A204.1 (cell line): ENCODE measurements around the gene CLDN15.
A peak's percentile ranks its signal among the peaks of the same experiment; 100 is the strongest.
"Not testable (repeated sequence)": the region's sequence is repeated elsewhere in the genome, so short reads cannot be mapped to it uniquely, and the experiment has no call there.

Source experiments
- FAIRE-seq: peaks from 2 replicates; lab custom pipeline; 2012; peaks lifted over from hg19 to GRCh38; lab: Jason Lieb, UNC

Gene CLDN15, protein sequence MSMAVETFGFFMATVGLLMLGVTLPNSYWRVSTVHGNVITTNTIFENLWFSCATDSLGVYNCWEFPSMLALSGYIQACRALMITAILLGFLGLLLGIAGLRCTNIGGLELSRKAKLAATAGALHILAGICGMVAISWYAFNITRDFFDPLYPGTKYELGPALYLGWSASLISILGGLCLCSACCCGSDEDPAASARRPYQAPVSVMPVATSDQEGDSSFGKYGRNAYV

DNA sequence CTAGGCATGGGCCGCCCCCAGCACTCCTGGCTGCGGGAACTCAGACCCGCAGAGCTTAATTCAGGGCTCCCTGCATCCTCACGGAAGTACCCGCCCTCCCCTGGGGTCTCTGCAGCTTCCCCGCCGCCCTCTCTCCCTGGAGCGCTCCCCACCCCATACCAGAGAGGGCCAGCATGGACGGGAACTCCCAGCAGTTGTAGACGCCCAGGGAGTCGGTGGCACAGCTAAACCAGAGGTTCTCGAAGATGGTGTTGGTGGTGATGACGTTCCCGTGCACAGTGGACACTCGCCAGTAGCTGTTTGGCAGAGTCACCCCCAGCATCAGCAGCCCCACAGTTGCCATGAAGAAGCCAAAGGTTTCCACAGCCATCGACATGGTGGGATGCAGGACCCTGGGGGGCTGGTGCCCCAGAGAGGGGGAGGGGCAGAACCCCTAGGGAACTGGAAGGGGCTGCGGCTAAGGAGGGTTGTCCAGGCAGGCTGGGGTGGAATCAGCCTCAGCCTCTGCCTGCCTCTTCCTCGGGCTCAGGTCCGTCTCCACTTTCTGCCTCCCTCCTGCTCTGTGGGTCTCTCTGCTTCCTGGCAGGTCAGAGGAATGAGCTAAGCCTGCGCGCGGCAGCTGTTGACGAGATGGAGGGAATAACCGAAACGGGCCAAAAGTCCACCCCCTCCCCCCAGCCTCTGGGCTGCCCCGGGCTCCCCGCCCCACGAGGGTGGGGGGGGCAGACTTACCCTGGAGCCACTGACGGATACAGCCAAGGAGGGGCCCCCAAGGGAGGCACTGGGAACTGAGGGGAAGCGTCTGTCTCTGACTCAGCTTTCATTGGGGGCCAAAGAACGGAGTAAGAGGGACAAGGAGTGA is at the start of gene CLDN15:
CLDN15 (minus strand) TSS at position 597 of the 862 bp plus-strand sequence; CDS start at position 376, 221 bp downstream.
- no peak for FAIRE-seq

DNA sequence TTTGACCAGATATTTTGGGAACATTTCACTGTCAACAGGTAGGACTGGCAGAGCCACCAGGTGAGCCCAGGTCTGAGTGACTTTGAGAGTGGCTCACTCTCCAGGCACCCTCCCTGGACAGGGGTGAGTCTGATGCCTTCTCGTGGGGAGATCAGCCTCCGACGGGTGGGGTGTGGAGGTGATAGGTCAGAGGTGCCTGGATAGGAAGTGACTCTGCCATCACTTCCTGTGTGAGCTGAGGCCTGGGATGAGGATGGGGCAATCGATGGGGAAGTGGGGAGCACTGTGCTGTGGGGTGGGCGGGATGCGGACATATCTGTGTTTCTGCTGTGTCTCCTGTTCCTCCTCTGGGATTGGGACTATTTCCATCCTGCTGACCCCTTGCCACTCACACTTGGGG is 49.4 kb upstream of the CLDN15 start:
- FAIRE-seq = no peak

DNA sequence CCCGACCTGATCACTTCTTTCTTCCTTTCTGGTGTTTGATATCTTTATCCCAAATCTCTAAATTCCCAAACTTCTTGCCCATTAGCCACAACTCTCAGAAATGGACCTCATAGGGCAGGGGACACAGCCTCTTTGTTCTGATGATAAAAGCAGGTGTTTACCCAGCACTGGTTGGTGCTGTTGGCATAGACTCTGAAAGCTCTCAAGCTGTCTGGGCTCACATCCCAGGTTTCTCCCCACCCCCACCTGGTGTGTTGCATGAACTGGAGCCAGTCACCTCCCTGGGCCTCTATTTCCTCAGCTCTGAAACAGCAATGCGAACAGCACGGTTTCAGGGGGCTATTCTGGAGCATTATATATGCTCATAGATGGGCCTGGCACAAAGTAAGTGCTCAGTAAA is 48.3 kb upstream of the CLDN15 start:
- not testable (repeated sequence) for FAIRE-seq

DNA sequence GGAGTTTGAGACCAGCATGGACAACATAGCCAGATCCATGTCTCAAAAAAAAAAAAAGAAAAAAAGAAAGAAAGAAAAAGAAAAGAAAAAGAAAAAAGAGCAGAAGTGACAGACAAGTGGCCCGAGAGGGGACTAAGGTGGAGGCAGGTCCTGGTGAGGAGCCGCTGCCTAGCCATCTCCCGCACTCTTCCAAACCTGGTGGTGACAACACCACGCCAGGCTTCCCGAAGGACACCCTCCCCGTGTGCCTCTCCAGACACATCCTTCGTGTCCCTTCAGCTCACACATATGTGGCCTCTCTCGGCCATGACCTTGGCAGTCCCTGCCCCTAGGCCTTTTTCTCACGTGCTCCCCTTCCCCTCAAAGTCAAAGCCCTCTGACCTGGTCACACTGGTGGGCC is 47.6 kb upstream of the CLDN15 start:
- FAIRE-seq = no peak

DNA sequence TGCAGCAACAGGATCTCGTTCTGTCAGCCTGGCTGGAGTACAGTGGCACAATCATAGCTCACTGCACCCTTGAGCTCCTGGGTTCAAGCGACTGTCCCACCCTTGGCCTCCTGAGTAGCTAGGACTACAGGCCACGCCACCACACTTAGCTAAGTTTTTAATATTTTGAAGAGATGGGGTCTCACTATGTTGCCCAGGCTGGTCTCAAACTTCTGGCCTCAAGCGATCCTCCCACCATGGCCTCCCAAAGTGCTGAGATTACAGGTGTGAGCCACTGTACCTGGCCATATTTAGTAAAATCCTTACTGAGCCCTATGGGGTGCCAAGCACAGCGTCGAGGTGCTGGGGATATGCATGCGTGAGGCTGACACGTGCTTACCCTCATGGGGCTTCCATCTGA is 43.3 kb upstream of the CLDN15 start:
- FAIRE-seq = not testable (repeated sequence)

DNA sequence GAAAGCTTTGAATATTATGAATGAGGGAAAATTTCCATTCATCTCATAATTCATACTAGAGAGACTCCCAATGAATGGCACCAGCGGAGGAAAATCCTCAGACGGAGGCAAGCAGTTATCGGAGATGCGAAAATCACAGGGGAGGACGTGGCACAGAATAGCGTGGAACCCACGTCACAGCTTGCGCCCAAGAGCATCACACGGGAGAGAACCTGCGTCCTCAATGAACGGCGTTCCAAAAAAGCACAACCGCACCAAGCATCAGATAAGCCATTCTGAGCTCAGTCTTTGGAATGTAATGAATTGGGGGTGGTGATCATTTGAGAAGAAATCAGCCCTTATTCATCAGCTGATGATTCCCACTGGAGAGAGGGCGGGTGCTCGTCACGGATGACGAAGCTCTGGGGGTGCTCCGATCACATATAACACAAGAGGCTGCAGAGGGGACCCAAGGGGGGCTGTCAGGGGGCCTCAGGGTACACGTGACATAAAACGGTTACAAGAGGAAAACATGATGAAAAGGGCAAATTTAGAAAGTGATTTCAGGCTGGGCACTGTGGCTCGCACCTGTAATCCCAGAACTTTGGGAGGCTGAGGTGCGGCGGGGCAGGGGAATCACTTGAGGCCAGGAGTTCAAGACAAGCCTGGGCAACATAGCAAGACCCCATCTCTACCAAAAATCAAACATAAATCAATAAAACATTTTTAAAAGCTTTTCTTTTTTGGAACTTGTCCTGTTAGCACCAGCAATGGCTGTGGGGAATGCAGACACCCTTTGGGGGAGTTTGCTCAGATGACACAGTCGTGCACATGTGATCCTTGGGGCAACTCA is 41.1 kb upstream of the CLDN15 start:
- FAIRE-seq = no peak

DNA sequence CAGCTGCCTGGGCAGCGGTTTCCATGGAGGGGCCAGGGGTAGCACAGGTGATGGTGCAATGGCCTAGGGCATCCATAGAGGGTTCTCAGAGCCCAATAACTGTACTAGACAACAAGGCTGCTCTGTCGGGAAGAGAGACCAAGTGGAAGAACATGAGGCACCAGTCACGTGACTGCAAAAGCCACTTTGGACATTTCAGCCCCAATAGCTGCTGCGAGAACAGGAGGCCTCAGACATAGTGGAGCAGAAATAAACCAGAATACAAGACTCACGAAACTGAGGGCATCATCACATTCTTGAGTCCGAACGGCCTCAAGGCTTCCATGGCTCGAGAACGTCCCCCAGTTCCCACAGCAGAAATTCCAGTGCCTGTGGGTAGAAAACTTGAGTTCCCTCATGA is 39.6 kb upstream of the CLDN15 start:
- FAIRE-seq = no peak

DNA sequence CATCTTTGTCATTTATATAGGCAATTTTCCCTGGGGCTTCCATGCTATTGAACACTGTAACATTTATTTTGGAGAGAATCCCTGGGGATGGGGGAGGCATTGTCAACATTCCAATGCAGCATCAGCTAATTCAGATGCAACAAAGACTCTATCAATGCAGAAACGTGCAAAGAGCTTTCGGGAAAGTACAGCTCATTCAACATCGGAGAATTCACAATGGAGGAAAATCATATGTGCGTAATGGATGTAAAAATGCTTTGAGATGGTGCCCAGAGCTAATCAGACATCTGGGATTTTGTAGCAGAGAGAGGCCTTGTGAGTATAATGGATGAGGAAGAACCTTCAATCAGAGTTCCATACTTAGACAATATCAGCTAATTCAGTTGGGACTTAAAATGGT is 35.6 kb upstream of the CLDN15 start:
- FAIRE-seq = no peak

DNA sequence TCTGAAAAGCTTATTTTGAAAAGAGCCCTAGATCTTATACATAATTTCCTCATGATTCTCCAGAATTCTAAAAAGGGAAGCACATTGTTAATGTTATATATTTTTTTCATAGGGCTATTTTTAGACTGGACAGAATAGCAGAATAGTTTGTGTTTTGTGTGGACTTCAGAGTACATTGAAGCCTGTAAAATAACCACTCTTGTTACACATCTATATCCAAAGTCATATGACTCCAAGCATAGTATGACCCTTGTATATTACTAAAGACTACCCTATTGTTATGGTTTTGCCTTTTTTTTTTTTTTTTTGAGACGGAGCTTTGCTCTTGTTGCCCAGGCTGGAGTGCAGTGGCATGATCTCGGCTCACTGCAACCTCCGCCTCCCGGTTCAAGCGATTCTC is 33.4 kb upstream of the CLDN15 start:
- no peak for FAIRE-seq

DNA sequence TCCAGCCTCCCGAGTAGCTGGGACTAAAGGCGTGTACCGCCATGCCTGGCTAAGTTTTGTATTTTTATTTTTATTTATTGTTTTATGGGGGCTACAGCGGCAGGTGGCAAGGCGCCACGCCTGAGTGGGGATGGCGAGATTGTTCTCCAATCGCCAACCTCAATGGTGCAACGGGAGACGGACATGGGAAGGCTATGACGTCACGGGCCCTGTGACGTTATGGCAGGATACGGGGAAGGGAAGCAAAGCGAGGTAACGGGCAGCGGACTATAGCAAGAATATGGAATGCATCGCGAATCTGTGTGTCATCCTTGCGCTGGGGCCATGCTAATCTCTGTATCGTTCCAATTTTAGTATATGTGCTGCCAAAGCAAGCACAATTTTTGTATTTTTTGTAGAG is 32.1 kb upstream of the CLDN15 start:
- no peak for FAIRE-seq

DNA sequence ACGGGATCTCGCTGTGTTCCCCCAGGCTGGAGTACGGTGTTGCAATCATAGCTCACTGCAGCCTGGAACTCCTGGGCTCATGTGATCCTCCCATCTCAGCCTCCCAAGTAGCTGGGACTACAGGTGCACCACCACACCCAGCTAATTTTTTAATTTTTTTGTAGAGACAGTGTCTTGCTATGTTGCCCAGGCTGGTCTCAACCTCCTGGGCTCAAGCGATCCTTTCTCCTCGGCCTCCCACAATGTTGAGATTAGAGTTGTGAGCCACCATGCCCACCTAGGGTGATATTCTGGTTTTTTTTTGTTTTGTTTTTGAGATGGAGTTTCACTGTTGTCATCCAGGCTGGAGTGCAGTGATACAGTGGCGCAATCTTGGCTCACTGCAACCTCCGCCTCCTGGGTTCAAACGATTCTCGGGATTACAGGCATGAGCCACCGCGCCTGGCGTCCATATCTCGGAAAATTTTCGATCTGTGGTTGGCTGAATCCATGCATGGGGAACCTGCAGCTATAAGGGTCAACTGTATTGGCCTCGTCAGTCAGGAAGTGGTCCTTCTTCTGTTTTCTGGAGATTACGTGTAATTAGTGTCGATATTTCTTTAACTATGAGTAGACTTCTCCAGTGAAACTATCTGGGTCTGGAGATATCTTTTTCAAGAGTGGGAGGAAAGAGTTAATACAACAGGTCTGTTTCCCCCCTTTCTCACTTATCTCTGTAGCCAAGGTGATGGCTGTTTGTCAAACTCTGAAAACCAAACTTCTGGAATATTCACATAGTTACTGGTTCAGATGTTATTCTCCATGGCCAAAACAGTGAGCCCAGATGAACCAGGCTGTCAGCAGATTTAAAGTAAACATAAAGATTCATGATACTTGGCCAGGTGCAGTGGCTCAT is 28.3 kb upstream of the CLDN15 start:
- no peak for FAIRE-seq

DNA sequence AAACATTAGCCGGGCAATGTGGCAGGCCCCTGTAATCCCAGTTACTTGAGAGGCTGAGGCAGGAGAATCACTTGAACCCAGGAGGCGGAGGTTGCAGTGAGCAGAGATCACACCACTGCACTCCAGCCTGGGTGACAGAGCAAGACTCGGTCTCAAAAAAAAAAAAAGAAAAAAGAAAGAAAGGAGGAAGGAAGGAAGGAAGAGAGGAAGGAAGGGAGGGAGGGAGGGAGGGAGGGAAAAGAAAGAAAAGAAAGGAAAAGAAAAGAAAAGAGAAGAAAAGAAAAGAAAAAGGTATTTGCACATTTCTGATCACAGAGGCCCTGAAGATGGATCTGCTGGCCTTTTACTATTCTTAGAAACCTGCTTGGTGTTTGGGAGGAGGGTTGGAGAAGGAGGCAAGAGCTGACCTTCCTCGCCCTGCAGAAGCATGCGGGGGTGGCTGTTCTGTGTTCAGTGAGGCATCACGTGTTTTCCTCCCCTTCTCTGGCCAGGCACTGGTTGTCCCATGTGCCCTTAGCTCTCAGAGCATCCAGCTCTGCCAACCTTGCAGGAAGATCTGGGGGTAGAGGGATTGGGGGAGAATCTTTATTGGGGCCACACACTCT is 26.6 kb upstream of the CLDN15 start:
- not testable (repeated sequence) for FAIRE-seq

DNA sequence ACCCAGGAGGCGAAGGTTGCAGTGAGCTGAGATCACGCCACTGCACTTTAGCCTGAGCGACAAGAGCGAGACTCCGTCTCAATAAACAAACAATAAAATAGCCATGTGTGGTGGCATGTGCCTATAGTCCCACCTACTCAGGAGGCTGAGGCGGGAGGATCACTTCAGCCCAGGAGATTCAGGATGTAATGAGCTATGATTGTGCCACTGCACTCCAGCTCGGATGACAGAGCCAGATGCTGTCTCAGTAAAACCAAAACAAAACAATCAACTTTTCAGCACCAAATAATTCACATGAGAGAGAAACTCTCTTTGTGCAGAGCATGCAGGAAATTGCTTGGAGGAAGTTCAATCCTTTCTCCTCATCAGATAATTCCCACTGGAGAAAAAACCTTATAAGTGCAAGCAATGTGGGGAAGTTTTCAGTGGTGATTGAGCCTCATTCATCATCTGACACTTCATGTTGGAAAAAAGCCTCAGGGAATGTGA is 20.7 kb upstream of the CLDN15 start:
- no peak for FAIRE-seq

DNA sequence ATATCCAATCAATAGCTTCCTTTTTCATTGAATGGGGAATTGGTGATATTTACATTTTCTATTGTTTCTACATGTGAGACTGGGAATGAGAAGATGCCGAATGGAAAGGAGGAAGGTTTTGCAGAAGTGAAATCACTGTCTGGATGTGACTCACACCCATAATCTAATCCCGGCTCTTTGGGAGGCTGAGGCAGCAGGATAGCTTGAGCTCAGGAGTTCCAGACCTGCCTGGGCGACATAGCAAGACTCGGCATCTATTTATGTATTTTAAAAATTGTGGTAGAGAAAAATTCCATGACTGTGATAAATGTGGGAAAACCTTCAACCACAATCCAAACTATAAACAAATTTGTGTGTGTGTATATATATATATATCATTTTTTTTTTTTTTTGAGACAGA is 18.2 kb upstream of the CLDN15 start:
- FAIRE-seq = no peak

DNA sequence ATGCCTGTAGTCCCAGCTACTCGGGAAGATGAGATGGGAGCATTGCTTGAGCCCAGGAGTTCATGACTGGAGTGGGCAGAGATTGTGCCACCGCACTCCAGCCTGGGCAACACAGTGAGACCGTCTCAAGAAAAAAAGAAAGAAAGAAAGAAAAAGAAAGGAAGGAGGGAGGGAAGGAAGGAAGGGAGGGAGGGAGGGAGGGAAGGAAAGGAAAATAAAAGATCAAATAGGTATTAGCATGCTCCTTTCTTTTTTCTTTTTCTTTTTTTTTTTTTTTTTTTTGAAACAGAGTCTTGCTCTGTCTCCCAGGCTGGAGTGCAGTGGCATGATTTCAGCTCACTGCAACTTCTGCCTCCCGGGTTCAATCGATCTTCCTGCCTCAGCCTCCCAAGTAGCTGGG is 15.6 kb upstream of the CLDN15 start:
- FAIRE-seq = not testable (repeated sequence)

DNA sequence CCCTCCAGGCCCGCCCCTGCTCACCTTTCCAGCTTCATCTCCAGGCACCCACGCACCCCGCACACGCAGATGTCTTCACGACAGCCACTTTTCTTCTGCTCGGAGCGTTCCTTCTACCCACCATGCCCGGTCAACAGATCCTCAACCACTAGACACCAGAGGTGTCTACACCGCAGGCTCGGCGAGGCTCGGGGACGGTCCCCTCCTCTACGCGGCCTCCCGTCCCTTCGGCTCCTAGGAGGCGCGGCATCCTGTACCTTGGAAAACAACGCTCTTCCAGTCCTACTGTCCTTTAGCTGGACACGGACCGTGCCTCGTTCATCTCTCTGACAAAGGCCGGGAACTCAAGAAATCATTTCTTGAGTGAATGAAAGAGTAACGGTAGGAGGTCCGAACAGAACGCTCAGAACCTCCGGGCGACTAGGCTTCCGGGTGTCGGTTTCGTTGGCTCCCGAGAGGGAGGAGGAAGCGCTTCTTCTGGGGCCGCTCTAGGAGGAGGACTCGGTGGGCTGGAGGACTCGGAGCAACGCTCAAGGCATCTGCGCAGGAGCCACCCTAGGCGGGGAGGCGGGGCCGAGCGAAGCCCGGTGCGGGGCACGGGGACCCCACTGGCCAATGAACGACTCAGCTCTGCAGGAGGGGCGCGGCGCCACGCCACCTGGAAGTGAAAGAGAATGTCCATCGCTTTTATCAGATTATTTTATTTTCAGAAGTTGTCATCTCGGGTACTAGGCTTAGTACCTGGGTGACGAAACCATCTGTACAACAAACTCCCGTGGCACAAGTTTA is 14.5 kb upstream of the CLDN15 start:
- peak; percentile 99 for FAIRE-seq

DNA sequence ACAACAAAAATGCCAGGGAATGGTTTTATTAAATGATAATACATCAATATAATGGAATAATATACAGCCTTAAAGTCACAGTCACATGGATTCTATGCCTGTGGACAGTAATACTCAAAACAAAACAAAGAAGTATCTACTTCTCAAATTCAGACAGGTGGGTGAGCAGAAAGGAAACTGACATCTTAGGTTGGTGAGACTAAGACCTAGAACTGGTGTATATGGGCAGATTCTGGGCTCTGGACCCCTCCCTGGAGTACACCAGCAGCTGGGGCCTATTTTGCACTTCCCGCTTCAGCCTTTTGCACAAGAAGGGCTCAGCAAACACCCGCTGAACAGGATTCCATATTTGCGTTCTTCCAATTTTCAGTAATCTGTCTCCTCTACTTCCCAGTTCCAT is 12.7 kb upstream of the CLDN15 start:
- no peak for FAIRE-seq

DNA sequence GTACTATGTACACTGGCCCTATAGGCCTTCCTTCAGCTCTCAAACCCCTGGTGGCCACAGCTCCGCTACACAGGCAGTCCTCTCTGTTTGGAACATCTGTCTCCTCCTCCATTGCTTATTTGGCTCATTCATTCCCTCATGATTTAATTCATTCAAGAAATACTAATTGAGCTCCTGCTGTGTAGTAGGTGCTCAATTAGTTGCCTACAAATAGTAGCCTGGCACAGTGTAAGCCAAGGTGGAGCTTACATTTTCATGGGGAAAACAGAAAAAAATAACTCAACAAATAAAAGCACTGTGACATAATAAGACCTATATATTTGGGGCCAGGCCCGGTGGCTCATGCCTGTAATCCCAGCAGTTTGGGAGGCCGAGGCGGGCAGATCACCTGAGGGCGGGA is 10.7 kb upstream of the CLDN15 start:
- FAIRE-seq = no peak

DNA sequence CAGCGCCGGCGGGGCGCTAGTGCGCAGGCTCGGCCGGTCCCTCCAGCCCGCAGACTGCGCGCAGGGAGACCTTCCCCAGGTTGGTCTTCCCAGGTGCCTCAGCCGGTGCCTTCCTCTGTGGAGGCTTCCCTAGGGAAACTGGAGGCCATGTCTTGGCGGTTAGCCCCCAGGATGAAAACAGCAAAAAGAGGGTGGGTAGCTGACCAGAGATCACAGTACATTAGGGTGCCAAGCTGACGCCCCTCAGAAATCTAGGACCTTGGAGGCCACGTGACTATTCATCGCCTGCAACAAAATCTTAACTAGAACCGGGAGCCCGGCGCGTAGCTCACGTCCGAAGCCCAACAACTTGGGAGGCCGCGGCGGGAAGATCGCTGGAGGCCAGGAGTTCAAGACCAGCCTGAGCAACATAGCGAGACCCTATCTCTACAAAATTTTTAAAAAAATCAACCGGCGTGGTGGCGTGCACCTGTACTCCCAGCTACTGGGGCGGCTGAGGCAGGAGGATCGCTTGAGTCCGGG is 7.6 kb upstream of the CLDN15 start:
- FAIRE-seq = no peak
